Thoracic aorta (tissue), 2 donors: ENCODE measurements around the gene DDO. TPM values are rescaled to one million over a fixed set of nuclear protein-coding genes. Genes with fewer than 3 reads are reported as not detected.

Experiments
- ATAC-seq: fragments of 150-250 bp; one replicate; pipeline ENCODE4 v1.8.0; 2017; ENCODE audit warnings: low read depth; ENCODE audit not compliant: insufficient number of reproducible peaks, low FRiP score
- DNase-seq: peaks from one replicate; pipeline ENCODE4 v3.0.0-alpha.2; 2020; ENCODE audit warnings: low spot score
- H3K27ac ChIP-seq, 2 donors: fragments of 200-600 bp; sonication (generic); 1 replicate in 1 of 2; 2 replicates in 1 of 2; pipeline ENCODE4 v1.5.1; 2016; ENCODE audit warnings: mild to moderate bottlenecking in 2 of 2, moderate library complexity in 2 of 2
- H3K27me3 ChIP-seq: fragments of 200-600 bp; sonication (generic); replicated peaks from 2 replicates; pipeline ENCODE4 v1.6.0; 2016; ENCODE audit warnings: mild to moderate bottlenecking; ENCODE audit not compliant: insufficient read depth
- H3K36me3 ChIP-seq: fragments of 200-600 bp; sonication (generic); one replicate; pipeline ENCODE4 v1.5.1; 2016
- H3K4me1 ChIP-seq, 2 donors: fragments of 200-600 bp; sonication (generic); 1 replicate in 1 of 2; 2 replicates in 1 of 2; pipeline versions ENCODE4 v1.5.1 to v1.6.0; 2016; ENCODE audit warnings: low read depth in 2 of 2, mild to moderate bottlenecking in 1 of 2; ENCODE audit not compliant: control insufficient read depth in 1 of 2
- H3K4me3 ChIP-seq: fragments of 200-600 bp; sonication (generic); 2 replicates; pipeline ENCODE4 v1.5.1; 2016; ENCODE audit warnings: mild to moderate bottlenecking
- H3K9me3 ChIP-seq: fragments of 200-600 bp; sonication (generic); 2 replicates; pipeline ENCODE4 v1.5.1; 2016
- CTCF ChIP-seq: fragments of 200-600 bp; sonication (generic); IDR thresholded peaks from one replicate; pipeline ENCODE4 v1.5.1; 2019; ENCODE audit warnings: antibody characterized with exemption
- total RNA-seq, 2 donors: library from RNA; depleted of rRNA; stranded (reverse); fragments of >200 nt; gene quantifications; one replicate each; pipeline versions ENCODE4 v1.1.0 to v1.2.3, GENCODE V29; 2016

DDO gene
- total RNA-seq, 2 donors from 2014 or later, result 0.68 to 1.6 TPM

- peaks cover 6% of the 10 kb centered on the region for H3K9me3 ChIP-seq
- TF ChIP-seq CTCF, result no peak
- H3K4me1 ChIP-seq, result no peaks in the 10 kb centered on the region
- no peak for DNase-seq
- no peak overlapping the region for H3K27ac ChIP-seq
- no peak for ATAC-seq
- no peak overlapping the region for H3K4me3 ChIP-seq
- no peaks in the 10 kb centered on the region for H3K36me3 ChIP-seq
- no peaks in the 10 kb centered on the region for H3K27me3 ChIP-seq
Measured at GRCh38 chr6:110456694-110457093, 41.3 kb upstream of the DDO start.

GRCh38 chr6:110449541-110449895 lies 34.1 kb upstream of the DDO start:
- DNase-seq (no peak), ATAC-seq (no peak)
- Histone ChIP-seq H3K4me3 (no peak overlapping the region), H3K27ac (no peak overlapping the region), H3K4me1 (no peaks in the 10 kb centered on the region), H3K27me3 (no peaks in the 10 kb centered on the region), H3K36me3 (no peaks in the 10 kb centered on the region), H3K9me3 (no peaks in the 10 kb centered on the region)
- no peak for TF ChIP-seq CTCF

DNA sequence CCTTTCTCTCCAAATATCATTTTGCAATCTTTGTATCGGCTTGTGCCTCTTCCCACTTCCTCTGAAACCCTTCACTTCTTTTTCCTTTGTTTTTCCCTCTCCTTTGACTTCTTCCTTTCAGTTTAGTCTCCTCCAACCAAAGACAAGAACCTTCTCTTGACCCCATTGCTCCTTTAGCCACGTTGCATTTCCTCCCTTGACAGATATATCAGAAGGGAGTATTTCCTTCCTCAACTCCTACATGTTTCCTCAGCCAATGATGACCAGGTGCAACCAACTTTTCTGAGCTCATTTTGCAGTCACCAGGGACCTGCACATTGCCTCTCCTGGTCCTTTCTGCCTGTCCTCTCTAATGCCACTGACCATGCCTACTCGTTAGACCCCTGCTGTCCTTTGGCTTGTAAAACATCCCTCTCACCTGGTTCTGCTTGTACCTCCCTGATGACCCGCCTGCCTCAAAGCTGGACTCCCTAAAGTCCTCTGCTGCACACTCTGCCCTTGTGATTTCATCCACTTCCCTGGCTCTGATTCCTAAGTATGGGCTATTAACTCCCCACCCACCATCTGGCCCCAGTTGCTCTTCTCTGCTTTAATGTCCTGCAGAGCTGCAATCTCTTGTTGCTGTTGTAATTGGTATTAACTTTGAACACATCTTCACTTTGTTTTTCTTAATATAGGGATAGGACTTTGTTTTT lies 33.6 kb upstream of the DDO start:
- Histone ChIP-seq H3K4me3 (no peak overlapping the region), H3K4me1 (no peaks in the 10 kb centered on the region), H3K27ac (no peak overlapping the region), H3K9me3 (no peaks in the 10 kb centered on the region), H3K27me3 (no peaks in the 10 kb centered on the region), H3K36me3 (no peaks in the 10 kb centered on the region)
- no peak for ATAC-seq
- DNase-seq, result no peak
- TF ChIP-seq CTCF, result no peak

DNA sequence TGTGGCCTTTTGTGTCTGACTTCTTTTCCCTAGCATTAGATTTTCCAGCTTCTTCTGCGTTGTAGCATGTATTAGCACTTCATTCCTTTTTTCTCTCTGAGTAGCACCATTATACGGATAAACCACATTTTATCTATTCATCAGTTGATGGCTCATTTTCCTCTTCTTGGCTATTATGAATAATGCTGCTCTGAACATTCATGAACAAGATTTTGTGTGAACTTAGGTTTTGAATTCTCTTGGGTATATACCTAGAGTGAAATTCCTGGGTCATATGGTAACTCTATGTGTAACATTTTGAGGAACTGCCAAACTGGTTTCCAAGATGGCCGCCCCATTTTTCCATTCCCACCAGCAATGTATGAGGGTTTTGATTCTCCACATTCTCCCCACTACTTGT lies 32.4 kb upstream of the DDO start:
- H3K27me3 ChIP-seq, result no peaks in the 10 kb centered on the region
- no peak for DNase-seq
- ATAC-seq, result no peak

GRCh38 chr6:110446405-110446804 lies 31.0 kb upstream of the DDO start:
- no peak overlapping the region for H3K4me3 ChIP-seq

More for the DNA sequence above, 32.4 kb upstream of the DDO start:
- H3K27ac ChIP-seq, result no peak overlapping the region
- TF ChIP-seq CTCF, result no peak
- no peaks in the 10 kb centered on the region for H3K36me3 ChIP-seq
- H3K4me3 ChIP-seq, result no peak overlapping the region
- no peaks in the 10 kb centered on the region for H3K9me3 ChIP-seq
- H3K4me1 ChIP-seq, result no peaks in the 10 kb centered on the region

More at GRCh38 chr6:110446405-110446804, 31.0 kb upstream of the DDO start:
- no peak for ATAC-seq
- no peak for DNase-seq
- Histone ChIP-seq H3K36me3 (no peaks in the 10 kb centered on the region), H3K27me3 (no peaks in the 10 kb centered on the region), H3K4me1 (no peaks in the 10 kb centered on the region), H3K27ac (no peak overlapping the region), H3K9me3 (no peaks in the 10 kb centered on the region)
- no peak for TF ChIP-seq CTCF
